ENCODE data around the gene GNB1.

DNA sequence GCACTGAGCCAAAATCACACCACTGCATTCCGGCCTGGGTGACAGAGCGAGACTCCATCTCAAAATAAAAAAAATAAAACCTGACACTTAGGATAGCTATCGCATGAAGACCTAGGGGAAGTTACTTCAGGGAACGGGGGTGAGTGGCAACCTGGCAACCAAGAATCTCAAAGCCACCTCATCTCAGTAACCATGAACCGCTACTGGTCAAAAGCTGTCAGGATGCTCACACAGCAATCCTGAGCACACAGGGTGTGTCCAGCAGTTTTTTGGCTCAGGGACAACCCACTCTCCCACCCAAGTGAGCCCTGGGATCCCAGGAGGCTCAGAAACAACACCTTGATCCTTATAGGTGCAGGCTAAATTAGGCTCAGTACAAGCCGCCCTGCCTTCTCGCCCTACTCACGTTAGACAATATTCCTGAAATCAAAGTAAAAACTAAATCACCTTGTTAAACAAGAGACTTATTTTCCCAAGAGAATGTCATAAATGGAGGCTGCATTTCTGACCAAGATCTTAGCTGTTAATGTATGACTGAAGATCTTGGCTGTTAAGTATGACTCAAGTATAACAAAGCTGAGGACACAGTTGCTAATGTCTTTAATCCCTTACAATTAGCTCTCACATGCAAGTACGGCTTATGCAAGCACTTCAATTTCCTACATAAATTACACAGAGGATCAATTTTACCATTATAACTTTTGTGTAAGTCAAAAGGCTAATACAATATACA is 64.4 kb downstream of the GNB1 start:
- no peak for TF ChIP-seq CTCF (IDR thresholded peaks at IDR 0.05)
- TF ChIP-seq POLR2A (IDR thresholded peaks at IDR 0.05): no peak
